Small intestine (tissue), 7 donors: ENCODE data around the gene DNAJB9. TPM values are rescaled to one million over a fixed set of nuclear protein-coding genes. Genes with fewer than 3 reads are reported as not detected.

Experiments
- DNase-seq, 2 donors: peaks; one replicate each; pipeline versions ENCODE4 v3.0.0 to v3.0.0-alpha.2; 2013
- FAIRE-seq: peaks from 2 replicates; lab custom pipeline; 2012; peaks lifted over from hg19 to GRCh38; lab: Jason Lieb, UNC
- H3K27ac ChIP-seq, 3 donors: one replicate each; pipeline ENCODE4 v1.5.1; 2013; ENCODE audit warnings: low read length in 2 of 3, mild to moderate bottlenecking in 2 of 3, control low read depth in 1 of 3, inconsistent platforms in 1 of 3, low read depth in 1 of 3, moderate library complexity in 1 of 3
- H3K27me3 ChIP-seq, 3 donors: one replicate each; pipeline ENCODE4 v1.6.1; 2013; ENCODE audit warnings: low read length in 3 of 3, inconsistent platforms in 1 of 3; ENCODE audit not compliant: control insufficient read depth in 3 of 3, insufficient read depth in 3 of 3
- H3K36me3 ChIP-seq, 3 donors: one replicate each; pipeline ENCODE4 v1.6.1; 2013; ENCODE audit warnings: low read length in 3 of 3, inconsistent platforms in 1 of 3, low read depth in 1 of 3, mild to moderate bottlenecking in 1 of 3, moderate library complexity in 1 of 3; ENCODE audit not compliant: control insufficient read depth in 3 of 3, insufficient read depth in 2 of 3
- H3K4me1 ChIP-seq, 3 donors: one replicate each; pipeline ENCODE4 v1.6.1; 2013; ENCODE audit warnings: low read length in 2 of 3, inconsistent platforms in 1 of 3, low read depth in 1 of 3, mild to moderate bottlenecking in 1 of 3, moderate library complexity in 1 of 3; ENCODE audit not compliant: control insufficient read depth in 3 of 3, insufficient read depth in 2 of 3
- H3K4me3 ChIP-seq, 3 donors: one replicate each; pipeline ENCODE4 v1.5.1; 2013; ENCODE audit warnings: low read length in 3 of 3, control low read depth in 1 of 3, inconsistent platforms in 1 of 3, low read depth in 1 of 3, mild to moderate bottlenecking in 1 of 3, moderate library complexity in 1 of 3
- H3K9me3 ChIP-seq, 2 donors: one replicate each; pipeline ENCODE4 v1.6.1; 2013; ENCODE audit warnings: low read depth in 1 of 2, low read length in 1 of 2; ENCODE audit not compliant: control insufficient read depth in 2 of 2, insufficient read depth in 1 of 2
- WGBS, 3 donors: extraction: QIAGEN DNeasy Blood & Tissue Kit; methylation state at CpG; one replicate each; pipeline ENCODE4 v1.1.7; 2013; 5-methylcytosine and 5-hydroxymethylcytosine counted together
- polyA plus RNA-seq, 4 donors: library from polyadenylated mRNA; stranded (reverse) in 3 of 4; unstranded in 1 of 4; fragments of 200-250 nt in 3 of 4; fragments of 120-200 nt in 1 of 4; gene quantifications; one replicate each; pipeline versions ENCODE4 v1.2.1 to v1.2.3, GENCODE V29; 2013
- donor health status: healthy with polysubstance abuse.
- donor health status: control.
- donor health status: control.
- donor health status: Bipolar disorder and iron deficiency.
- donor health status: healthy.

DNAJB9 gene
- polyA plus RNA-seq, 4 donors = 3.4 to 36.7 (median 12.2) TPM

DNA sequence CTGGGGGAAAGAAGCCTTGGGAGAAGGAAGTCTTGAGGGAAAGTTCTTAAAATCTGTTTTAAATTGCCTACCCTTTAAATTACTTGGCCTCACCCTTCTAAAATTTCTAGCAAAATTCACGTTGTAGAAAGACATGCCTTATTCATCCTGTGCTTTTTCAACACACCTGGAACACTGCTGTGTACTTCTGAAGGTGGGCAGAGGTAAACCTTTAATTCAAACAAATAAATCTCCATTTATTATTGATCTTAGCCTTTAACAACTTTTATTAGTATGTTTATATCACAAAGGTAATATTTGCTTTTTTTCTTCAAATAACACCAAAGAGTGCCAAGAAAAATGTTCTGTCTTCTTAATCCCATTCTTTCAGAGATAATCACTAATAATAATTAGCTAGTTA is 30.7 kb downstream of the DNAJB9 start:
- no peaks in the 10 kb centered on the region for H3K36me3 ChIP-seq
- FAIRE-seq (no peak), DNase-seq (no peak)
- no peaks in the 10 kb centered on the region for H3K27me3 ChIP-seq
- 32 to 65% (median 35%) methylated on average over 1 of the region's 1 CpG for WGBS, 3 donors
- no peak overlapping the region for H3K27ac ChIP-seq
- H3K4me3 ChIP-seq = no peak overlapping the region
- no peaks in the 10 kb centered on the region for H3K4me1 ChIP-seq
- no peaks in the 10 kb centered on the region for H3K9me3 ChIP-seq

GRCh38 chr7:108603656-108604306 is 34.1 kb downstream of the DNAJB9 start:
- no peaks in the 10 kb centered on the region for H3K9me3 ChIP-seq
- FAIRE-seq = no peak

GRCh38 chr7:108604307-108605077 is 34.8 kb downstream of the DNAJB9 start:
- H3K4me1 ChIP-seq = no peaks in the 10 kb centered on the region
- no peaks in the 10 kb centered on the region for H3K36me3 ChIP-seq
- H3K27ac ChIP-seq = no peak overlapping the region
- DNase-seq = no peak
- no peaks in the 10 kb centered on the region for H3K9me3 ChIP-seq
- no peak for FAIRE-seq
- no peaks in the 10 kb centered on the region for H3K27me3 ChIP-seq
- WGBS, 3 donors = 68 to 76% (median 73%) methylated on average over 11 of the region's 11 CpGs
- no peak overlapping the region for H3K4me3 ChIP-seq

More at GRCh38 chr7:108603656-108604306, 34.1 kb downstream of the DNAJB9 start:
- no peak overlapping the region for H3K27ac ChIP-seq
- no peaks in the 10 kb centered on the region for H3K36me3 ChIP-seq
- H3K4me3 ChIP-seq = no peak overlapping the region
- no peaks in the 10 kb centered on the region for H3K4me1 ChIP-seq
- 21 to 54% (median 42%) methylated on average over 8 of the region's 8 CpGs for WGBS, 3 donors
- no peaks in the 10 kb centered on the region for H3K27me3 ChIP-seq
- DNase-seq = peak in 1 of 2 donors; percentile 26

- H3K4me3 ChIP-seq = no peak overlapping the region
- peaks cover 0 to 2% (median 0%) of the 10 kb centered on the region in 3 donors for H3K27me3 ChIP-seq
- H3K36me3 ChIP-seq = no peaks in the 10 kb centered on the region
- H3K9me3 ChIP-seq = no peaks in the 10 kb centered on the region
- DNase-seq (no peak), FAIRE-seq (no peak)
- 62 to 81% (median 77%) methylated on average over 7 of the region's 7 CpGs for WGBS, 3 donors
- no peaks in the 10 kb centered on the region for H3K4me1 ChIP-seq
- no peak overlapping the region for H3K27ac ChIP-seq
Observed at GRCh38 chr7:108605559-108606201, 36.0 kb downstream of the DNAJB9 start.

- no peak overlapping the region for H3K4me3 ChIP-seq
- no peak overlapping the region for H3K27ac ChIP-seq
- no peak for FAIRE-seq
- H3K4me1 ChIP-seq = no peaks in the 10 kb centered on the region
- no peak for DNase-seq
- no peaks in the 10 kb centered on the region for H3K9me3 ChIP-seq
- no peaks in the 10 kb centered on the region for H3K36me3 ChIP-seq
- peaks cover 0 to 5% (median 0%) of the 10 kb centered on the region in 3 donors for H3K27me3 ChIP-seq
- WGBS, 3 donors = 18 to 56% (median 37%) methylated on average over 2 of the region's 2 CpGs
Observed at GRCh38 chr7:108609643-108610042, 40.0 kb downstream of the DNAJB9 start.

- H3K27ac ChIP-seq = no peak overlapping the region
- H3K9me3 ChIP-seq = no peaks in the 10 kb centered on the region
- H3K4me1 ChIP-seq = no peaks in the 10 kb centered on the region
- no peaks in the 10 kb centered on the region for H3K36me3 ChIP-seq
- no peak overlapping the region for H3K4me3 ChIP-seq
- no peak for FAIRE-seq
- peaks cover 0 to 5% (median 0%) of the 10 kb centered on the region in 3 donors for H3K27me3 ChIP-seq
- DNase-seq = no peak
- 66 to 81% (median 74%) methylated on average over 4 of the region's 4 CpGs for WGBS, 3 donors
Observed at GRCh38 chr7:108611268-108611667, 41.6 kb downstream of the DNAJB9 start.

GRCh38 chr7:108613147-108613948 is 43.7 kb downstream of the DNAJB9 start:
- Histone ChIP-seq H3K9me3 (no peaks in the 10 kb centered on the region), H3K27me3 (peaks cover 0 to 5% (median 0%) of the 10 kb centered on the region in 3 donors), H3K27ac (no peak overlapping the region), H3K4me1 (no peaks in the 10 kb centered on the region), H3K36me3 (no peaks in the 10 kb centered on the region), H3K4me3 (no peak overlapping the region)
- 21 to 25% (median 23%) methylated on average over 5 of the region's 5 CpGs for WGBS, 3 donors
- DNase-seq (peak; percentile 50 to 60), FAIRE-seq (no peak)

DNA sequence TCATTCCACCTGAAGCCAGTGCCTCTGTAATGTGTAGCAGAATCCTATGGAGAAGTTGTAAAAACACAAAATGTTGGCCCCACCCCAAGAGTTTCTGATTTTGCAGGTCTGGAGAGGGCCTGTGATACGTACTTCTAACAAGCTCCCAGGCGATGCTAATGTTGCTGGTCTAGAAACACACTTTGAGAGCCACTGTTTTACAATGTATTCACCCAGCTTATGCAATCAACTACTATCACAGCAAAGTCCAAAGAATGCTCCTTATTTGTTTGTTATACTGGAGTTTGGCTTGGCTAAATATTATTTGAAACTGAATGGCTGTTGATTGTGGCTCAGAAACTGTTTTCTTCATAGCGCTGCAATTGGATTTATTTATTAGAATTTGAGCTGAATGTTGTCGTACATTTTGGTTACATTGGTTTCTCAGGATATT is 44.3 kb downstream of the DNAJB9 start:
- DNase-seq (no peak), FAIRE-seq (no peak)
- no peaks in the 10 kb centered on the region for H3K4me1 ChIP-seq
- no peak overlapping the region for H3K27ac ChIP-seq
- H3K36me3 ChIP-seq = no peaks in the 10 kb centered on the region
- peaks cover 0 to 5% (median 0%) of the 10 kb centered on the region in 3 donors for H3K27me3 ChIP-seq
- no peak overlapping the region for H3K4me3 ChIP-seq
- H3K9me3 ChIP-seq = no peaks in the 10 kb centered on the region
- 83 to 94% (median 86%) methylated on average over 4 of the region's 4 CpGs for WGBS, 3 donors
